GM19438 (cell line): Measurements from ENCODE around the gene PAFAH1B2.
"Not testable (repeated sequence)": the region's sequence is repeated elsewhere in the genome, so short reads cannot be mapped to it uniquely, and the experiment has no call there.

ENCODE experiments used
- ATAC-seq: cut with Tn5 transposase; IDR thresholded peaks from one replicate; pipeline ENCODE4 v1.9.1; 2021; ENCODE audit warnings: low read depth; ENCODE audit not compliant: unreplicated experiment

The PAFAH1B2 gene

GRCh38 chr11:117200813-117201657 lies 56.9 kb downstream of the PAFAH1B2 start:
- ATAC-seq = no peak

DNA sequence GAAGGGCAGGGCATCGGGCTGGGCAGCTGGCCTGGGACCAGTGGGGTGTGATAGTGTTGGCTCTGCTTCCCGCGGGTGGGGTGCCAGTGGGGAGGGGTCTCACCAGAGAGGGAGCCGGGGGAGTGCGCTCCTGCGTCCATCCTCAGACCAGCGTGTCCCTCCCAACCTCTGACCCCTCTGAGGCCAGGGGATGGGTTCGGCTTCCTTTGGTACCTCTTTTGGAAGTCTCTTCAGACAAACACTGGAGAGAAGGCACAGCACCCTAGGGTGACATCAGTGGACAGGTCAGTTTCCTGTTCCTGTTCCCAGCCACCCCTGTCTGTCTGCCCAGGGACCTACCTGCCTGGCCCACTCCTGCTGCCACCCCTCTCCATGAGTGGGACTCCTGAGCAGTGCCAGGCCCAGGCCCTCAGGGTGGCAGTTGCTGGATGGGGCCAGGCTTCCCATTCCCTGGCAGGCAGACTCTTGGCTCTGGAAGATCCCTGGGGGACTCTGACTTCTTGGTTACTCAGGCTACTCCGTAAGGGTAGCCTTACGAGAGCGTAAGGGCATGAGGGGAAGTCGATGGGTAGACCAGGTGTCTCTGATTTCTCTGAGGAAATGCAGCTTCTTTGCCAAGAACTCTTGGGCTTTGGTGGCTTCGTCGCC lies 57.7 kb downstream of the PAFAH1B2 start:
- no peak for ATAC-seq

- no peak for ATAC-seq
Observed at GRCh38 chr11:117202386-117203068, 58.4 kb downstream of the PAFAH1B2 start.

- ATAC-seq = no peak
Observed at GRCh38 chr11:117203069-117203407, 59.0 kb downstream of the PAFAH1B2 start.

- ATAC-seq = no peak
Observed at GRCh38 chr11:117204283-117205080, 60.4 kb downstream of the PAFAH1B2 start.

DNA sequence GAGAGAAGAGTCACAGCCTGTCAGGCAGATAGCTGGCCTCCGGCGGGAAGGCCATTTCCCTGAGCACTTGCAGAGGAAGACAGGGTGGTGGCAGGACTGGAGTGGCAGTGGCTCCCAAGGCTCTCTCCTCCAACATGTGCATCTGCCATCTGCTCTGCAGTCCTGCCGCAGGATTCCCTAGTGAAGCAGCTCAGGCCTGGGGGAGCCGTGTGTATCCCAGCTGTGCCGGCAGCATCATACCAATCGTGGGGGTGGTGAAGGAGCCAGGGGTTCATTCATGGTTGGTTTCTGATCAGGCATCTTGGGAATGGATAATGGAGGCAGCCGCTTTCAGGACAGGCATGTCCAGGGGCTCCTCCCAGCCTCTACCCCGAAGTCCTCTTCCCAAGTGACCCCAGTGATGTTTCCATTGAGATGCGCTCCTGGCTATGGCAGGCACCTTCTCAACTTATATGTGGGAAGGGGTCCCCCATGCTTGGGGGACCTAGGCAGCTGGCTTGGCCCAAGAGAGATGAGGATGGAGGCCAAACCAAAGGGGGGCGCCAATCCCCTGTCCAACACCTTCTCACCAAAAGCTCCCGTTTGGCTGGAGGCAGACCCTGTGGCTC lies 61.2 kb downstream of the PAFAH1B2 start:
- ATAC-seq = no peak

DNA sequence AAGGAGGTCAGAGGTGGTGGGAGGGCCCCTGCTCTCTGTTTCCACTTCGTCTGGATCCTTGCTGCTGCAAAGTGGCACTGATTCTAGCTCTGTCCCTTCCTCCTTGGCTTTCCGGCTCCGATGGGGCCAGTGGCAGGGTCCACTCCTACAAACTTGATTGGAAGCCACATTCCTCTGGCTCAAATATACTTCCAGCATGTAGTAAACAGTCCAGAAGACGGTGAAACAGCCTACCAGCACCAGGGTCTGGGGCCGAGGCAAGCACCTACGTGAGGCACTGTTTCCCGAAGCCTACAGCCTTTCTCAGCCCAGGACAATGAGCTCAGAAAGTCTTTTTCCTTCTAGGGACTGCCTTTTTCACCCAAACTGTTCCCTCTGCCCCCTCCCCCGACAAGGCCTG lies 62.0 kb downstream of the PAFAH1B2 start:
- ATAC-seq = not testable (repeated sequence)

DNA sequence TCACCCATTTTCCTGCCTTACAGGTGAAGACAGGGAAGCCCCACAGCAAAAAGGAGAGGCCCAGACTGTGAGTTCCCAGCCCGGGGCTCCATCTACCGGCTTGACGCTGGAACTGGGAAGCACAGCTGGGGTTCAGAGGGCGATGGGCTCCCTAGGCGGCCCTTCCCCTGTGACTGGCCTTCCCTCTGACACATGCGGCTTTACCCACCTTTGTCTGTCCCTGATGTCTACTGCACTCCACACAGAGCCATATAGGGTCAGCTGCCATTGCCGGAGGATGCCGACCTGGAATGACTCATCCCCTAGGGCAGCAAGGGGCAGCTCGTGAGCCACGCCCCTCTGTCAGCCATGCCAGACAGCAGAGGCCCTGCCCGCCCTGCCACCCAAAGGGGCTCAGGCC lies 62.8 kb downstream of the PAFAH1B2 start:
- ATAC-seq = not testable (repeated sequence)

- ATAC-seq = not testable (repeated sequence)
Observed at GRCh38 chr11:117207481-117207880, 63.4 kb downstream of the PAFAH1B2 start.

- ATAC-seq = not testable (repeated sequence)
Observed at GRCh38 chr11:117208710-117209109, 64.6 kb downstream of the PAFAH1B2 start.

GRCh38 chr11:117209351-117210125 lies 65.5 kb downstream of the PAFAH1B2 start:
- ATAC-seq = not testable (repeated sequence)

- ATAC-seq = no peak
Observed at GRCh38 chr11:117210620-117211019, 66.5 kb downstream of the PAFAH1B2 start.

- no peak for ATAC-seq
Observed at GRCh38 chr11:117212697-117213355, 68.7 kb downstream of the PAFAH1B2 start.

DNA sequence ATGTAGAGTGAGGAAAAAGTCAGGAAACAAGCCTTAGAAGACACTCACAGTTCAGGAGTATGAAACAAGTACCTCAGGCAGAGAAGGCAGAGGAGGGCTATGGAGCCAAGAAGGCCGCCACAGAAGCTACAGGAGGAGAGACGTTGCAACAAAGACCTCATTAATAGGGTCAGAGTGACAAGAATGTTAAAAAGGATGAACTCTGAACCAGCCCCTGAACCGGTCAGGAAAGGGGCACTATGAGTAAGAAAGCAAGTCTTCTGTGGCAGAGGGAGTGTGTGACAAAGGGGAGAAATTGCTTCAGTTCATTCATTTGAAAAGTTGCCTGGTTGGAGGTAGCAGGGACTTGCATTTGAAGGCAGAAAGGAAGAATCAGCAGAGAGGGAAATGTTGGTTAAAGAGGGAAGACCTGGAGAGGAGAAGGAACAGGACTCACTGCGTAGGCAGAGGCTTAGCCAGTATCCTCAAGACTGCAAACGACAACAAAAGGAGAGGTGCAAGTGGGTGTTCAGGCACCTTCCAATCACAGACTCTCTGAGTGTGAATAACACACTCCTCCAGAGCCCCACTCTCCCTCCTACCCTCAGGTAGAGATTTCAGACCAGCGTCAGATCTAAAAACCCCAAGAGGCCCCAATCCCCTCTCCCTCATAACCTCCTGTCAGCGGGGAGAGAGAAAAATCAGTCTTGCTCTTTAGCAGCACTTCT lies 70.5 kb downstream of the PAFAH1B2 start:
- no peak for ATAC-seq

DNA sequence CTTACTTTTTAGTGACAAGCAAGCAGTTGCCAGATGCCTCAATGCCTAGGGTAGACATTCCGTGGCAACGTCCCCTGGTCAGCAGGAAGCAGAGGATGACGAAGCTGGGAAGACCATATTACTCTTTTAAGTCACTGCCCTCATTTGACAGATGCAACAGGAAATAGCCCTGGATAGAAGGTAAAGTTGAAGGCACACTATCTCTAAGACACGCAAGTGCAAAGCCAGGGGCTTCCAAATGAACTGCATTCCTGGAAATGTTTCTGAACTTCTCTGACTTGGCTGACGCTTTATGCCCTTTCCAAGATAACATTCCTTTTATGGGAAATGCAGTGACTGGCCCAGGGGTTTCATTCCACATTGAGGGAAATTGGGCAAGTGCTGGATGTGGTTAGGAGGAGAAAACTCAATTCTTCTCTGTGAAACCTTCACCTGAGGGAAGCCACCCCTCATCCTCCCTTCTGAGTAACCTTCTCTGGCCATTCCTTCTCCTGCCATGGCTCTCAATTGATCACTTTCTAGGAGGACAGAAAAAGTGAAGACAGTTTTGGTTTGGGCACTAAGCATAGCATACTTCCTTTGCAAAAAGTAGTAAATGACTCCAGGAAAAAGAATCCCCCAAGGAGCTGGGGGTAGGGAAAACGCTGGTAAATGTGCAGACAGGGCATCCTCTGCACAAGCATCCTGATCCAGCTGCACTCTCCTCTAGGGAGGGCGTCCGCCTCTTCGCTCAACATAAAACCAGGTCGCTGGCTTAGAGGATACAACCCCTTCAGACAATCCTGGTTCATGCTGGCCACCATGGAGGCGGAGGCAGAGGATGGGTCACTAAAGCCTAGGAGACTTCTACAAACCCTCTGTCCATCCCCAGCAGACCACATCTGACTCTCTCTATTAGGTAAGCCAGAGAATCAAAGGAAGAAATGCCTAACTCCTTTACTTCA lies 73.3 kb downstream of the PAFAH1B2 start:
- no peak for ATAC-seq

DNA sequence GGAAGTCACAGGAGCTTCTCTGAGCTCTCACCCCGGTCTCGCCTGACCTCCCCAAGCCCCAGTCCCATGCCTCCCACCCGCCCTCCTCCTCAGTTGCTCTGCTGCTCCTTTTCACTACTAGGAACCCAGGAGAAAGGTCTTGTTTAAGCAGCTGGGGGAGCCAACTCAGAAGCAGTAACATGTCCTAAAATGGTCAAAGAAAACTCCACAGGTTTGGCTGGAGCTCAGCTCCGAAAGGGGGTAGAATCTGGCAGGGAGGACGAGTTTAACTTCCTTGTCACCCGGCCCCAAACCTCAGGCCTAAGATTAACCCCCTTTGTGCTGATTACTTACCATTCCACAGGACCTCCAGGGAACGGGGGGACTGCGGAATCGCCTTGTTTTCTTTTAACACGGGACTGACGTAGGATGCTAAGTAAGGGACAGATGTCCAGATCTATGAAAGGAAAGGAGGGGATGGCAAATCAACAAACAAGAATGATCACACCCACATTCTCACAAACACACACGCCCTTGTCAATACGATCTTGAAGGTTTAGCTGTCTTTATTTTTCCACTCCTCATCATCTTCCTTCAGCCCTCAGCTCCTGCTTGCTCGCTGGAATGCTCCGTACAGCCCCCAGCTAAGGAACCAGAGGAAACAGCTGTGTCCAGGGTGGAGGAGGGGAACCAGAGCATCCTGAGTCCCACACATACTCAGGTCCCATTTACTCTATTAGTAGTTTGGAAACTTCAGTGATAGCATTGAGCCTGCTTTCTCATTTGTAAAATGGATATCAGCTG lies 74.2 kb downstream of the PAFAH1B2 start:
- no peak for ATAC-seq

- no peak for ATAC-seq
Observed at GRCh38 chr11:117219001-117219400, 74.9 kb downstream of the PAFAH1B2 start.
